H1 (cell line): ENCODE measurements around the gene BSN. TPM values are rescaled to one million over a fixed set of nuclear protein-coding genes. Genes with fewer than 3 reads are reported as not detected.

Experiments used
- CHD7 ChIP-seq: fragments of 300-600 bp; sonication (generic); IDR thresholded peaks from 2 replicates; pipeline ENCODE4 v1.7.1; 2012; ENCODE audit warnings: low read length, moderate library complexity, mild to moderate bottlenecking, inconsistent platforms; ENCODE audit not compliant: insufficient replicate concordance
- SIN3A ChIP-seq, 2 experiments: IDR thresholded peaks in 1 of 2; conservative IDR thresholded peaks in 1 of 2; 2 replicates each; pipeline ENCODE4 v1.6.1; 2011 to 2012; ENCODE audit warnings: low read length in 2 of 2, improper control_type of control experiment in 1 of 2, low read depth in 1 of 2, mild to moderate bottlenecking in 1 of 2
- polyA plus RNA-seq, 7 experiments: library from polyadenylated mRNA; depleted of rRNA in 3 of 7; stranded (reverse) in 5 of 7; unstranded in 2 of 7; fragments of >200 nt in 5 of 7; fragments of 200-250 nt in 2 of 7; gene quantifications; 1 replicate in 5 of 7; 2 replicates in 1 of 7; 4 replicates in 1 of 7; pipeline versions ENCODE4 v1.2.1 to v1.2.3, GENCODE V29; 2011 to 2013; ENCODE audit warnings: missing spikeins in 2 of 7, mixed read lengths in 2 of 7
- total RNA-seq: library from RNA; stranded (reverse); fragmentation: NEBNext Ultra II Directional; extraction: Animal tissue kit (Norgen Biotek cat#: 25700); gene quantifications from 2 replicates; pipeline ENCODE4 v1.2.1, GENCODE V29; 2021
- TF ChIP-seq, protein P1 (sequence below): IDR thresholded peaks from 2 replicates; pipeline ENCODE4 v1.6.1; 2012; ENCODE audit warnings: inconsistent platforms

The BSN gene
- total and polyA plus RNA-seq, 2 of the 8 experiments (the other 6 are each of a cell fraction or from before 2014, with no cell fraction given) = 0.60 to 3.0 TPM

GRCh38 chr3:49663831-49664230 lies 109.6 kb downstream of the BSN start (continued):
- TF ChIP-seq CHD7 = no peak
- TF ChIP-seq SIN3A (conservative IDR thresholded peaks at IDR 0.05 in 1 of 2, IDR thresholded peaks at IDR 0.05 in 1 of 2; ENCODE audit: low read depth in 1 of 2, low read length in 2 of 2) = no peak
- TF ChIP-seq, protein P1, sequence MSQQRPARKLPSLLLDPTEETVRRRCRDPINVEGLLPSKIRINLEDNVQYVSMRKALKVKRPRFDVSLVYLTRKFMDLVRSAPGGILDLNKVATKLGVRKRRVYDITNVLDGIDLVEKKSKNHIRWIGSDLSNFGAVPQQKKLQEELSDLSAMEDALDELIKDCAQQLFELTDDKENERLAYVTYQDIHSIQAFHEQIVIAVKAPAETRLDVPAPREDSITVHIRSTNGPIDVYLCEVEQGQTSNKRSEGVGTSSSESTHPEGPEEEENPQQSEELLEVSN = no peak
